Left lung (tissue), 10 donors: ENCODE results near the gene MYO7A. TPM values are rescaled to one million over a fixed set of nuclear protein-coding genes. Genes with fewer than 3 reads are reported as not detected.

Experiments
- ATAC-seq: fragments of 200-7000 bp; cut with Tn5 transposase; one replicate; pipeline ENCODE4 v1.9.1; 2020; ENCODE audit warnings: moderate library complexity
- DNase-seq, 4 donors: peaks; one replicate each; pipeline ENCODE4 v3.0.0-alpha.2; 2013 to 2020
- H3K27ac ChIP-seq, 2 donors: fragments of 200-600 bp; sonication (generic) in 1 of 2; one replicate each; pipeline versions ENCODE4 v1.5.0 to v1.8.0; 2020 to 2021
- H3K27me3 ChIP-seq, 2 donors: fragments of 200-600 bp; sonication (generic) in 1 of 2; one replicate each; pipeline versions ENCODE4 v1.5.0 to v1.8.0; 2020 to 2021
- H3K36me3 ChIP-seq, 2 donors: fragments of 200-600 bp; sonication (generic) in 1 of 2; one replicate each; pipeline versions ENCODE4 v1.5.0 to v1.8.0; 2020 to 2021
- H3K4me1 ChIP-seq, 2 donors: fragments of 200-600 bp; one replicate each; pipeline ENCODE4 v1.8.0; 2021
- H3K4me3 ChIP-seq, 2 donors: fragments of 200-600 bp; sonication (generic) in 1 of 2; one replicate each; pipeline versions ENCODE4 v1.5.0 to v1.8.0; 2020 to 2021; ENCODE audit warnings: mild to moderate bottlenecking in 1 of 2
- H3K9me3 ChIP-seq, 2 donors: fragments of 200-600 bp; sonication (generic) in 1 of 2; one replicate each; pipeline versions ENCODE4 v1.5.0 to v1.8.0; 2020 to 2021
- intact Hi-C, 2 donors: fragments of 100-400 bp; cut with DNase I; formaldehyde crosslinking; loops; one replicate each; pipeline versions ENCODE4 v1.11.2 to v1.14.2; 2022
- polyA plus RNA-seq, 6 donors: library from polyadenylated mRNA; unstranded; fragments of 120-200 nt; gene quantifications; one replicate each; pipeline ENCODE4 v1.2.1, GENCODE V29; 2013; ENCODE audit not compliant: insufficient read length in 6 of 6
- total RNA-seq, 2 donors: library from RNA; stranded (reverse); fragmentation: NEBNext Ultra II Directional; extraction: Animal tissue kit (Norgen Biotek cat#: 25700); gene quantifications; one replicate each; pipeline ENCODE4 v1.2.1, GENCODE V29; 2021
- TF ChIP-seq, protein P1 (sequence below), 2 donors: fragments of 200-600 bp; sonication (generic) in 1 of 2; IDR thresholded peaks; one replicate each; pipeline versions ENCODE4 v1.5.0 to v1.8.0; 2021; ENCODE audit warnings: antibody characterized with exemption in 2 of 2
- donor health status: DM: no; HTN: yes; CAD: no.
- donor health status: DM: no; HTN: no; CAD: no.

Gene MYO7A
- total and polyA plus RNA-seq, 8 donors: 4.8 to 13.5 (median 5.8) TPM

GRCh38 chr11:77198440-77198849 is 70.4 kb downstream of the MYO7A start:
- no peaks in the 10 kb centered on the region for H3K36me3 ChIP-seq
- H3K27me3 ChIP-seq: no peaks in the 10 kb centered on the region
- peak in 1 of 4 donors; percentile 28 for DNase-seq
- no peaks in the 10 kb centered on the region for H3K4me1 ChIP-seq
- TF ChIP-seq, protein P1, sequence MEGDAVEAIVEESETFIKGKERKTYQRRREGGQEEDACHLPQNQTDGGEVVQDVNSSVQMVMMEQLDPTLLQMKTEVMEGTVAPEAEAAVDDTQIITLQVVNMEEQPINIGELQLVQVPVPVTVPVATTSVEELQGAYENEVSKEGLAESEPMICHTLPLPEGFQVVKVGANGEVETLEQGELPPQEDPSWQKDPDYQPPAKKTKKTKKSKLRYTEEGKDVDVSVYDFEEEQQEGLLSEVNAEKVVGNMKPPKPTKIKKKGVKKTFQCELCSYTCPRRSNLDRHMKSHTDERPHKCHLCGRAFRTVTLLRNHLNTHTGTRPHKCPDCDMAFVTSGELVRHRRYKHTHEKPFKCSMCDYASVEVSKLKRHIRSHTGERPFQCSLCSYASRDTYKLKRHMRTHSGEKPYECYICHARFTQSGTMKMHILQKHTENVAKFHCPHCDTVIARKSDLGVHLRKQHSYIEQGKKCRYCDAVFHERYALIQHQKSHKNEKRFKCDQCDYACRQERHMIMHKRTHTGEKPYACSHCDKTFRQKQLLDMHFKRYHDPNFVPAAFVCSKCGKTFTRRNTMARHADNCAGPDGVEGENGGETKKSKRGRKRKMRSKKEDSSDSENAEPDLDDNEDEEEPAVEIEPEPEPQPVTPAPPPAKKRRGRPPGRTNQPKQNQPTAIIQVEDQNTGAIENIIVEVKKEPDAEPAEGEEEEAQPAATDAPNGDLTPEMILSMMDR (IDR thresholded peaks at IDR 0.05): no peak
- H3K27ac ChIP-seq: no peak overlapping the region
- H3K9me3 ChIP-seq: no peaks in the 10 kb centered on the region
- no peak for ATAC-seq
- no peak overlapping the region for H3K4me3 ChIP-seq
- intact Hi-C loops: loop anchor here in 1 of 2 donors (5.0 kb wide), 1 partner anchor 344 kb away; no protein-coding TSS in a partner anchor

GRCh38 chr11:77199137-77199745 is 71.2 kb downstream of the MYO7A start:
- peak in 2 of 4 donors; percentile 1 to 26 for DNase-seq
- no peaks in the 10 kb centered on the region for H3K27me3 ChIP-seq
- intact Hi-C loops: loop anchor here in 1 of 2 donors (5.0 kb wide), 1 partner anchor 343 kb away; no protein-coding TSS in a partner anchor

DNA sequence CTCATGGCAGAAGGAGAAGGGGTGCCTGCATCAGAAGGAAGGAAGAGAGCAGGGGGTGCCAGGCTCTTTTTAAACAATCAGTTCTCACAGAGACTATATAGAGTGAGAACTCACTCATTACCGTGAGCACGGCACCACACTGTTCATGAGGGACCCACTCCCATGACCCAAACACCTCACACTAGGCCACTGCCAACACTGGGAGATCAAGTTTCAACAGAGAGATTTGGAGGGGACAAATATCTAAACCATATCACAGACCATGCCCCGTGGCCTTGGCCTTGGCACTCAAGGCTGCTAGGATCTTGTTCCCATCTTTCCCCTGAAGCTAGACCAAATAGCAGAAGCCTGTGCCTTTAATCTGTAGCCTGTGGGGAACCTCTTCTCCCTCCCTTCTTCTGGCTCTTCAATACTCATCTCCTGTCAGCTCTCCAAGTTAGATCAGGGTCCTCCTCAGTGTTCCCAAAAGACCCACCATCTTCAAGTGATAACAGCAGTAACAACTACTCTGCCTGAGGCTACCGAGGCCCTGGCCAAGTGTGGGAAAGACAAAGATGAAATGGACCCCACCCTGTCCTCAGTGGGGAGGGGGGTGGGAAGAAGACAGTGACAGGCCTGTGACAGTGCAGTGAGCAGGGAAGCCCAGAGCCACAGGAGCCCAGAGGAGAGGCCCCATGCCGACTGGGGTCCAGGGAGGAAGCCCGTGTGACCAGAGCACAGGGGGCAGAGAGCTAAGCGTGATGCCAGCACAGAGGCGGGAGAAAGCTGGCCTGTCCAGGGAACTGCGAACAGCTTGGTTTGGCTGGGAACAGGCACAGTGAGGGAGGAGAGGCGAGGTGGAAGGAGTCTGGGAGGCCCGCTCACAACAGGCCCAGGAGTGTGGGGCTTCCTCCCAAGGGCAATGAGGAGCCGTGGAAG is 72.6 kb downstream of the MYO7A start:
- H3K4me1 ChIP-seq: no peaks in the 10 kb centered on the region
- intact Hi-C loops: no loop called here
- H3K27ac ChIP-seq: no peak overlapping the region
- H3K36me3 ChIP-seq: no peaks in the 10 kb centered on the region
- no peak overlapping the region for H3K4me3 ChIP-seq
- H3K9me3 ChIP-seq: no peaks in the 10 kb centered on the region
- no peaks in the 10 kb centered on the region for H3K27me3 ChIP-seq
- no peak for DNase-seq
- no peak for ATAC-seq
- TF ChIP-seq, protein P1 (IDR thresholded peaks at IDR 0.05): no peak

More at GRCh38 chr11:77199137-77199745, 71.2 kb downstream of the MYO7A start:
- no peaks in the 10 kb centered on the region for H3K9me3 ChIP-seq
- no peaks in the 10 kb centered on the region for H3K4me1 ChIP-seq
- TF ChIP-seq, protein P1 (IDR thresholded peaks at IDR 0.05): no peak
- no peak overlapping the region for H3K4me3 ChIP-seq
- ATAC-seq: no peak
- H3K36me3 ChIP-seq: no peaks in the 10 kb centered on the region
- no peak overlapping the region for H3K27ac ChIP-seq

GRCh38 chr11:77201370-77201769 is 73.3 kb downstream of the MYO7A start:
- no peaks in the 10 kb centered on the region for H3K36me3 ChIP-seq
- DNase-seq (no peak), ATAC-seq (no peak)
- intact Hi-C loops: no loop called here
- no peaks in the 10 kb centered on the region for H3K9me3 ChIP-seq
- no peak overlapping the region for H3K4me3 ChIP-seq
- no peaks in the 10 kb centered on the region for H3K27me3 ChIP-seq
- H3K4me1 ChIP-seq: no peaks in the 10 kb centered on the region
- TF ChIP-seq, protein P1 (IDR thresholded peaks at IDR 0.05): no peak
- no peak overlapping the region for H3K27ac ChIP-seq
